Kidney glomerular epithelial cell (primary cell): ENCODE measurements around the gene MMRN2.

Source experiments
- DNase-seq: peaks from one replicate; lab custom pipeline; 2025; lab: John Stamatoyannopoulos, UW

MMRN2 gene

GRCh38 chr10:86969421-86970041 lies 12.1 kb upstream of the MMRN2 start:
- DNase-seq, result no peak

GRCh38 chr10:86968994-86969355 lies 11.6 kb upstream of the MMRN2 start:
- no peak for DNase-seq

- DNase-seq, result no peak
Measured at GRCh38 chr10:86968271-86968993, 11.0 kb upstream of the MMRN2 start, which contains the start of gene ADIRF. ADIRF (plus strand) TSS chr10:86968482; CDS start chr10:86968545, 63 bp downstream.

GRCh38 chr10:86967481-86967941 lies 10.1 kb upstream of the MMRN2 start:
- no peak for DNase-seq

GRCh38 chr10:86965986-86966654 lies 8.7 kb upstream of the MMRN2 start:
- DNase-seq, result no peak

- no peak for DNase-seq
Measured at GRCh38 chr10:86964847-86965190, 7.4 kb upstream of the MMRN2 start.

GRCh38 chr10:86964061-86964846 lies 6.8 kb upstream of the MMRN2 start:
- no peak for DNase-seq

- no peak for DNase-seq
Measured at GRCh38 chr10:86963341-86963919, 6.0 kb upstream of the MMRN2 start.

GRCh38 chr10:86962981-86963310 lies 5.5 kb upstream of the MMRN2 start:
- no peak for DNase-seq

- no peak for DNase-seq
Measured at GRCh38 chr10:86962136-86962980, 4.9 kb upstream of the MMRN2 start.

- no peak for DNase-seq
Measured at GRCh38 chr10:86961481-86962091, 4.2 kb upstream of the MMRN2 start.

- no peak for DNase-seq
Measured at GRCh38 chr10:86960863-86961434, 3.5 kb upstream of the MMRN2 start.

- DNase-seq, result peak; percentile 17
Measured at GRCh38 chr10:86960003-86960862, 2.8 kb upstream of the MMRN2 start.

GRCh38 chr10:86959737-86960002 lies 2.3 kb upstream of the MMRN2 start:
- DNase-seq, result no peak

GRCh38 chr10:86958901-86959736 lies 1.7 kb upstream of the MMRN2 start:
- peak; percentile 55 for DNase-seq

- no peak for DNase-seq
Measured at GRCh38 chr10:86958116-86958900, 893 bp upstream of the MMRN2 start, which contains the start of gene SNCG. SNCG (plus strand) TSS chr10:86958599; CDS start chr10:86958698, 99 bp downstream.

GRCh38 chr10:86956848-86957448 lies 467 bp downstream of the MMRN2 start:
- no peak for DNase-seq
